ENCODE results near the gene WBP2. TPM values are rescaled to one million over a fixed set of nuclear protein-coding genes. Genes with fewer than 3 reads are reported as not detected.
A peak's percentile ranks its signal among the peaks of the same experiment; 100 is the strongest.
"Not testable (repeated sequence)": the region's sequence is repeated elsewhere in the genome, so short reads cannot be mapped to it uniquely, and the experiment has no call there.

The WBP2 gene
- total and polyA plus RNA-seq, 2 experiments from 2014 or later, result 29.0 to 129 TPM

DNA sequence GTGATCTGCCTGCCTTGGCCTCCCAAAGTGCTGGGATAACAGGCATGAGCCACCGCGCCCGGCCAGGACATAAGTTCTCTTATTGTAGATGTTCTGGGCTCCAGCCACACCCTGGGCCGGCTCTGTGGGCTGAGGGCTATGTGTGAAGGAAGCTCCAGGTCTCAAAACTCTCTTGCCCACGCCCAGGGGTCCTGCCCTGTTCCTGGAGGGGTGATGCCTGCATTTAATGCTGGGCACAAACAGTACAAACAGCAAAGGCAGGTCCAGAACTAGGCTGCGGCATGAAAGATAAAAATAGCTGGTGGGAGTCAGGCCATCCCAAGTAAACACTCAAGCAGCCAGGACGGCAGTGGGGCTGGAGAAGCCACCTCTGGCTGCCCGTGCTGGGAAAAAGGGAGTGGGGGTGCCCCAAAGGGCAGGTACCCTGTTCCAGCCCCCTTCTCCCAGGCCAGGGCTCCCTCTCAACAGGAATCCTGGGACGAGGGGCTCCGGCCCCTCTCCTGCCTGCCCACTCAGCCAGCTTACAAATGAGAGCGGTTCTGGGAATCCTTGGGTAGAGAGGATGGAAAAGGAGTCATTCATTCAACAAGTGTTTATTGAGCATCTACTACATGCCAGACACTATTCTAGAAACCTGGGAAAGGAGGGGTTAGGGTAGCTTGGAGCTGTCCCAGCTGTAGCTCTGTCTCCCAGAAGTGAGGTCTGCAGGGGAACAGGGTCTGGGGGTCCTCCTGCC, 18.6 kb upstream of the WBP2 start:
- no peaks in the 10 kb centered on the region for H3K36me3 ChIP-seq (replicated peaks; ENCODE audit: insufficient read depth, low read depth)
- H3K79me2 ChIP-seq, result no peaks in the 10 kb centered on the region
- H3K27me3 ChIP-seq, result no peaks in the 10 kb centered on the region
- H3K4me3 ChIP-seq, result no peak overlapping the region
- no peak overlapping the region for H2AFZ ChIP-seq
- H3K4me1 ChIP-seq (ENCODE audit: insufficient read depth), result peaks cover 22% of the 10 kb centered on the region
- no peaks in the 10 kb centered on the region for H3K9me3 ChIP-seq (ENCODE audit: low read depth)
- WGBS (ENCODE audit: low lambda C conversion rate, missing lambda C conversion rate), result 88% methylated on average over 11 of the region's 11 CpGs
- peak overlapping the region; percentile 65 for H3K27ac ChIP-seq
- H3K9me2 ChIP-seq (replicated peaks; ENCODE audit: insufficient read depth), result no peaks in the 10 kb centered on the region
- DNase-seq (ENCODE audit: low spot score), result no peak
- H4K20me1 ChIP-seq (ENCODE audit: insufficient read depth, poor library complexity, severe bottlenecking), result no peaks in the 10 kb centered on the region
- no peak overlapping the region for H3K4me2 ChIP-seq
- no peak for TF ChIP-seq CTCF (IDR thresholded peaks at IDR 0.05; ENCODE audit: poor library complexity)
- no peak for TF ChIP-seq EZH2 (IDR thresholded peaks at IDR 0.05; ENCODE audit: borderline replicate concordance)
- no peak for TF ChIP-seq EZH2phosphoT487 (IDR thresholded peaks at IDR 0.05; ENCODE audit: low read depth, severe bottlenecking, unreplicated experiment)

DNA sequence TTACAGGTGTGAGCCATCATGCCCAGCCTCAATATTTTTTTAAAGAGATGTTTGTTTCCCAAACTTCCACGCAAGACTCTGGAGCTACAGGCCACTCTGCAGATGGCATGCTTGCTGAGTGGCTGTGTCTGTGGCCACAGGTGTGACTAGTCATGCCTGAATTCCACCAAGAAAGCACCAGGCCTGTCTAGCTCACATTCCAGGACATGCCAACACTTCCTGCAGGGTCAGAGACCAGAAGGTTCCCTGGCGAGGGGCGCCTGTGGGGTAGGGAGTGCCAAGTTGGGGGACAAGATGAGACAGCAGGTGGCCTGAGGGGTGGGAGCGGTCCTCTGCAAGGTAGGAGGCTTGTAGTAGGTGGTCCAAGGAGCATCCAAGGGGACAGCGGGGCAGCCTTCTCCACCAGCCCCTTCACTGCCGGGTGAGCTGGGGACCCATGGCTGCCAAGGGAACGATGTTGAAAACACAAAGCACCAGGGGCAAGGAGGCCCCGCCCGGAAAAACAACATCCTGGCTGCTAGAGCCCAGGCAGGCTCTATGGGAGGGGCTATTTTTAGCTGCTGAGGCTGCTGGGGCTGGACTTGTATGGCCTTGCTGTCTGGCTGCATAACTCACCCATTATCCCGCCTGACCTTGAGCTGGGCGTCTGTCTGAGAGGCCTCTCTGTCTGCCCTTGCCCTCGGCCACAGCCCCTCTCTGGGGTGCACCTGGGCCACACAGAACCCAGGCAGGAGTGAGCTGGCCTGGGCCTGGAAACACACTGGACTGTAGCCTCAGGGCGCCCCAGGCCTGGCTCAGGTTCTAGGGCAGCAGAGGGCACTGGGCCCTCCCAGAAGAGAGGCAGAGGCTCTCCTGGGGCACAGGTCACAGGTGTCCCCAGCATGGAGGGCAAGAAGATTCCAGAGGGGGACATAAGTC, 17.6 kb upstream of the WBP2 start:
- Histone ChIP-seq H3K27me3 (no peaks in the 10 kb centered on the region), H3K4me1 (ENCODE audit: insufficient read depth) (peaks cover 22% of the 10 kb centered on the region), H3K4me2 (no peak overlapping the region), H3K79me2 (no peaks in the 10 kb centered on the region), H3K9me3 (ENCODE audit: low read depth) (no peaks in the 10 kb centered on the region), H3K36me3 (replicated peaks; ENCODE audit: insufficient read depth, low read depth) (no peaks in the 10 kb centered on the region), H3K27ac (peak overlapping the region; percentile 79), H3K9me2 (replicated peaks; ENCODE audit: insufficient read depth) (no peaks in the 10 kb centered on the region), H4K20me1 (ENCODE audit: insufficient read depth, poor library complexity, severe bottlenecking) (no peaks in the 10 kb centered on the region), H3K4me3 (no peak overlapping the region), H2AFZ (no peak overlapping the region)
- DNase-seq (ENCODE audit: low spot score), result peak; percentile 86
- WGBS (ENCODE audit: low lambda C conversion rate, missing lambda C conversion rate), result 66% methylated on average over 13 of the region's 13 CpGs
- no peak for TF ChIP-seq EZH2 (IDR thresholded peaks at IDR 0.05; ENCODE audit: borderline replicate concordance)
- TF ChIP-seq EZH2phosphoT487 (IDR thresholded peaks at IDR 0.05; ENCODE audit: low read depth, severe bottlenecking, unreplicated experiment), result no peak
- TF ChIP-seq CTCF (IDR thresholded peaks at IDR 0.05; ENCODE audit: poor library complexity), result no peak

DNA sequence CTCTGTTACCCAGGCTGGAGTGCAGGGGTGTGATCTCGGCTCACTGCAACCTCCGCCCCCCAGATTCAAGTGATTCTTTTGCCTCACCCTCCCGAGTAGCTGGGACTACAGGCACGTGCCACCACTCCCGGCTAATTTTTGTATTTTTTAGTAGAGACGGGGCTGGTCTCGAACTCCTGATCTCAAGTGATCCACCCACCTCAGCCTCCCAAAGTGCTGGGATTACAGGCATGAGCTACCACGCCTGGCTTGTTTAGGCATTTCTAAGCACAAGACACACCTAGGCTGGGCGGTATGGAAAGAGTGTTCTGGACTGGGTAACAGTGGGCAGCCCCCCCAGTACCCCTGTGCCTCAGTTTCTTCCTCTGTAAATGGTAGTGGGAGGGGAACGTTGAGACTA, 15.1 kb upstream of the WBP2 start:
- not testable (repeated sequence) for H2AFZ ChIP-seq; H3K4me2 ChIP-seq; H3K4me3 ChIP-seq; H4K20me1 ChIP-seq (ENCODE audit: insufficient read depth, poor library complexity, severe bottlenecking); H3K9me2 ChIP-seq (replicated peaks; ENCODE audit: insufficient read depth); H3K27me3 ChIP-seq; H3K9me3 ChIP-seq (ENCODE audit: low read depth); H3K79me2 ChIP-seq; DNase-seq (ENCODE audit: low spot score); H3K36me3 ChIP-seq (replicated peaks; ENCODE audit: insufficient read depth, low read depth); H3K4me1 ChIP-seq (ENCODE audit: insufficient read depth)
- WGBS (ENCODE audit: low lambda C conversion rate, missing lambda C conversion rate), result 92% methylated on average over 10 of the region's 10 CpGs
- peak overlapping the region; percentile 87 for H3K27ac ChIP-seq

All from hepatocyte (in vitro differentiated cells).